Measurements from ENCODE around the gene SPTSSB. TPM values are rescaled to one million over a fixed set of nuclear protein-coding genes. Genes with fewer than 3 reads are reported as not detected.

The SPTSSB gene
- total RNA-seq, 2 experiments from 2014 or later = not detected

GRCh38 chr3:161310649-161311423 is 60.5 kb downstream of the SPTSSB start:
- Mint-ChIP-seq H3K4me3 (peak overlapping the region; percentile 9), H3K36me3 (ENCODE audit: low read depth) (peaks cover 4% of the 10 kb centered on the region)
- CTCF ChIA-PET = interaction anchor here (0.9 to 1.4 kb wide), 2 partner anchors 97 to 102 kb away, joined by 3 read pairs; no protein-coding TSS in a partner anchor

DNA sequence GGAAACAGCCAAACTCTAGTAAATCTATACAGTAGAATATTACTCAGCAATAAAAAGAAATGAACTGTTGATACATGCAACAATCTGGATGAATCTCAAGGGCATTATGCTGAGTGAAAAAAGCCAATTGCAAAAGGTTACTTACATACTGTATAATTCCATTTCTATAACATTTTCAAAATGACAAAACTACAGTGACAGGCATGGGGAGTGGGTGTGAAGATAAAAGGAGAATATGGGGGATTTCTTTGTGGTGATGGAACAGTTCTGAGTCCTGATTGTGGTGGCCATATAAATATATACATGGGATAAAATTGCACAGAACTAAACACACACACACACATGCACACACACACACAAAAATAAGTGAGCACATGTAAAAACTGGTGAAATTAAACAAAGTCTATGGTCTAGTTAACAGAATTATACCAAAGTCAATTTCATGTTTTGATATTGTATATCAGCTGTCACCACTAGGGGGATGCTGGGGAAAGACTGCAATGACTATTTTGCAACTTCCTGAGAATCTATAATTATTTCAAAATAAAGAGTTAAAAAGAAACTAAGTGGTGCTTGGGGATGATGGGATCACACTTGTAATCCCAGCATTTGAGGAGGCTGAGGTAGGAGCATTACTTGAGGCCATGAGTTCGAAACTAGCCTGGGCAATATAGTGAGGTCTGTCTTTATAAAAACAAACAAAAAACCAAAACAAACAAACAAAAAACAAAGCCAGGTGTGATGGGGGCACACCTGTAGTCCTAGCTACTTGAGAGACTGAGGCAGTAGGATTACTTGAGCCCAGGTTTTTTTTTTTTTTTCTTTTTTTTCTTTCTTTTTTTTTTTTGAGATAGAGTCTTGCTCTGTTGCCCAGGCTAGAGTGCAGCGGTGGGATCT is 66.0 kb downstream of the SPTSSB start:
- DNase-seq (peak; percentile 22), ATAC-seq (peak; percentile 49)
- peaks cover 8% of the 10 kb centered on the region for H3K27me3 Mint-ChIP-seq
- H3K27ac Mint-ChIP-seq = no peak overlapping the region
- H3K4me3 Mint-ChIP-seq = no peak overlapping the region
- H3K9me3 Mint-ChIP-seq (ENCODE audit: low read depth) = peaks cover 9% of the 10 kb centered on the region
- CTCF ChIA-PET = interaction anchor here (0.7 to 1.6 kb wide), 9 partner anchors 9 to 1992 kb away, joined by 3 to 11 read pairs (median 4); no protein-coding TSS in a partner anchor
- peaks cover 33% of the 10 kb centered on the region for H3K4me1 Mint-ChIP-seq
- POLR2A ChIA-PET = no interaction called here
- intact Hi-C loops (cut with DNase I, micrococcal nuclease) = no loop called here
- peaks cover 4% of the 10 kb centered on the region for H3K36me3 Mint-ChIP-seq (ENCODE audit: low read depth)

More at GRCh38 chr3:161310649-161311423, 60.5 kb downstream of the SPTSSB start:
- peaks cover 8% of the 10 kb centered on the region for H3K27me3 Mint-ChIP-seq
- POLR2A ChIA-PET = interaction anchor here (0.5 kb wide), 1 partner anchor 163 kb away, joined by 3 read pairs; no protein-coding TSS in a partner anchor
- intact Hi-C loops (cut with DNase I, micrococcal nuclease) = loop anchor here (1.0 to 5.0 kb wide), 4 partner anchors 38 to 96 kb away; no protein-coding TSS in a partner anchor
- peak overlapping the region; percentile 62 for H3K27ac Mint-ChIP-seq
- peaks cover 61% of the 10 kb centered on the region for H3K4me1 Mint-ChIP-seq
- H3K9me3 Mint-ChIP-seq (ENCODE audit: low read depth) = peaks cover 9% of the 10 kb centered on the region
- DNase-seq (peak; percentile 77), ATAC-seq (peak; percentile 82)

- H3K27ac Mint-ChIP-seq = no peak overlapping the region
- H3K4me1 Mint-ChIP-seq = no peaks in the 10 kb centered on the region
Measured at GRCh38 chr3:161296814-161297213, 74.5 kb downstream of the SPTSSB start.

GRCh38 chr3:161295325-161295724 is 76.0 kb downstream of the SPTSSB start:
- ChIA-PET CTCF (interaction anchor here (0.7 to 1.4 kb wide), 2 partner anchors 20 to 123 kb away, joined by 3 to 5 read pairs; no protein-coding TSS in a partner anchor), POLR2A (no interaction called here)
- H3K9me3 Mint-ChIP-seq (ENCODE audit: low read depth) = peaks cover 26% of the 10 kb centered on the region
- ATAC-seq = no peak
- H3K27me3 Mint-ChIP-seq = peaks cover 2% of the 10 kb centered on the region
- no peak overlapping the region for H3K4me3 Mint-ChIP-seq
- no peak for DNase-seq
- intact Hi-C loops (cut with DNase I, micrococcal nuclease) = no loop called here
- H3K27ac Mint-ChIP-seq = no peak overlapping the region
- peaks cover 22% of the 10 kb centered on the region for H3K36me3 Mint-ChIP-seq (ENCODE audit: low read depth)
- no peaks in the 10 kb centered on the region for H3K4me1 Mint-ChIP-seq

More at GRCh38 chr3:161296814-161297213, 74.5 kb downstream of the SPTSSB start:
- peaks cover 2% of the 10 kb centered on the region for H3K27me3 Mint-ChIP-seq
- peaks cover 22% of the 10 kb centered on the region for H3K36me3 Mint-ChIP-seq (ENCODE audit: low read depth)
- ATAC-seq (no peak), DNase-seq (no peak)
- intact Hi-C loops (cut with DNase I, micrococcal nuclease) = no loop called here
- H3K9me3 Mint-ChIP-seq (ENCODE audit: low read depth) = peaks cover 26% of the 10 kb centered on the region
- POLR2A ChIA-PET = no interaction called here
- CTCF ChIA-PET = no interaction called here
- H3K4me3 Mint-ChIP-seq = no peak overlapping the region

Other genes starting within 250 kb of the SPTSSB start
- 10 to 100 TPM; 49.6 to 65.5 TPM for gene NMD3, start 150.2 kb downstream of the SPTSSB start, total RNA-seq
- not detected for gene OTOL1, start 125.3 kb upstream of the SPTSSB start, total RNA-seq

Measured in activated CD4-positive, alpha-beta T cell treated with anti-CD3 and anti-CD28 coated beads for 36 hours (primary cell).